GM21717 (cell line): Measurements from ENCODE around the gene OAS3.
A peak's percentile ranks its signal among the peaks of the same experiment; 100 is the strongest.
"Not testable (repeated sequence)": the region's sequence is repeated elsewhere in the genome, so short reads cannot be mapped to it uniquely, and the experiment has no call there.

Experiments
- ATAC-seq: cut with Tn5 transposase; IDR thresholded peaks from one replicate; pipeline ENCODE4 v1.9.1; 2021; ENCODE audit warnings: mild to moderate bottlenecking, moderate library complexity; ENCODE audit not compliant: unreplicated experiment

The OAS3 gene

GRCh38 chr12:112979041-112979680 is 40.9 kb downstream of the OAS3 start:
- peak; percentile 33 for ATAC-seq

DNA sequence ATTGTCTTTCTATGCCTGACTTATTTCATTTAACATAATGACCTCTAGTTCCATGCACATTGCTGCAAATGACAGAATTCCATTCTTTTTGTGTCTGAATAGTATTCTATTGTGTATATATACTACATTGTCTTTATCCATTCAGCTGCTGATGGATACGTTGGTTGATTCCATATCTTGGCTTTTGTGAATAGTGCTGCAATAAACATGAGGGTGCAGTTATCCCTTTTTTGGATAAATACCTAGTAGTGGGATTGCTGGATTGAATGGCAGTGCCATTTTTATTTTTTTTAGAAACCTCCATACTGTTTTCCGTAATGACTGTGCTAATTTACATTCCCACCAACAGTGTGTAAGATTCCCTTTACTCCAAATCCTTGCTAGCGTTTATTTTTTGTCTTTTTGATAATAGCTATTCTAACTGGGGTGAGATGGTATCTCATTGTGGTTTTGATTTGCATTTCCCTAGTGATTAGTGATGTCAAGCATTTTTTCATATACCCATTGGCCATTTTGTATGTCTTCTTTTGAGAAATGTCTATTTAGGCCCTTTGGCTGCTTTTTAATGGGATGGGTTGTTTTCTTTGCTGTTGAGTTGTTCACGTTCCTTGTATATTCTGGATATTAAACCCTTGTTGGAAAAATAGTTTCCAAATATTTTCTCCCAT is 42.4 kb downstream of the OAS3 start:
- no peak for ATAC-seq

DNA sequence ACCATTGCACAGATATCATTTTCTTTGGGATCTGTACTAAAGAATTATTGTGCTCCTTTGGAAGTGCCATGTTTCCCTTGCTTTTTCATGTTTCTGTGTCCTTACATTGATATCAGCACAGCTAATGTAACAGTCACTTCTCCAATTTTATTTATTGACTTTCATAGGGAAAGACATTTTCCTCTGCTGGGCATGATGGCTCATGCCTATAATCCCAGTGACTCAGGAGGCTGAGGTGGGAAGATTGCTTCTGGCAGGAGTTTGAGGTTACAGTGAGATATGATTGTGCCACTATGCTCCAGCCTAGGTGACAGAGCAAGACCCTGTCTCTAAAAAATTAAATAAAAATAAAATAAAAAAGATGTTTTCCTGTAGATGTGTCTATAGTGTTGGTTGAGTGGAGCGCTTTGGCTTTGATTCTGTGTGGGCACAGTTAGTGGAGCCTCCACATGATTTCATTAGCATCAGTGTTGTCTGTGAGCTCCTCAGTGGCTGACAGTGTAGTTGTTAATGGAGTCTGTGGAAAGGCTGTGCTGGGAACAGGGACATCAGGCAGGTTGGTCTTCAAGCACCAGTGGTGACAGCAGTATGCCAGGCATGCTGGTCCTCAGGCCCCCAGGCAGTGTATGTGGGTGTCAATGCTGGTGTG is 47.5 kb downstream of the OAS3 start:
- no peak for ATAC-seq

DNA sequence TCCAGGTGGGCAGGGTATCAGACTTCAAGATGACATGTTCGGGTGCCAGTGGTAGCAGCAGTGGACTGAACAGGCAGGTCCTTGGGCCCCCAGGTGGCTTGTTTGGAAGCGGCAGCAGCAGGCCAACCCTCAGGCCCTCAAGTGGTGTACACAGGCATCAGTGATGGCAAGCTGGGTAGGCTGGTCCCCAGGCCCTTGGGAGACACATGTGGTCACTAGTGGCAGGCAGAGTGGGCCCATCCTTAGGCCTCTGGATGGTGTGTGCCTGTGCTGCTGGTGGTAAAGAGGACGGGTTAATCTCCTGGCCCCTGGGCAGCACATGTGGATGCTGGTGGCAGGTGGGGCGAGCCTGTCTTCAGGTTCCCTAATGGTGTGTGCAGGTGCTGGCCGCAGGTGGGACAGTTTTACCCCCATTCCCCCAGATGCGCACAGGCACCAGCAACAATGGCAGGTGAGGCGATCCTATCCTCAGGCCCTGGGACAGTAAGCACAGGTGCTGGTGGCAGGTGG is 48.1 kb downstream of the OAS3 start:
- ATAC-seq = no peak

DNA sequence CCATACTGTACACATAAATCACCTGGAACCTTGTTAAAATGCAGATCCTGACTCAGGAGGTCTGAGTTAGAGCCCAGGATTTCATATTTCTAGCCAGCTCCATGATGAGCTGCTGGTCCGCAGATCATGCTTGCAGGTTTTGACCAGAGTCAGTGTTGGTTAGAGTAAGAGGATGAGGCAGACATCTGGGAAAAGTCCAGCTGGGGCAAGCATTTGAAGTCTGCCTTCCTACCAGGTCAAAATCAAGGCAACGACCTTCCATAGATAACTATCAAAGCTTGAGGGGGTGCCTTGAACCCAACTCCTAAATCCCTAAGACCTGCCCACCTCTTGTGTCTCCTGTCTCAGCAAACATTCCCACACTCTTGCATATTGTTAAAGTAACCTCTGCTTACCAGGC is 49.3 kb downstream of the OAS3 start:
- ATAC-seq = no peak

DNA sequence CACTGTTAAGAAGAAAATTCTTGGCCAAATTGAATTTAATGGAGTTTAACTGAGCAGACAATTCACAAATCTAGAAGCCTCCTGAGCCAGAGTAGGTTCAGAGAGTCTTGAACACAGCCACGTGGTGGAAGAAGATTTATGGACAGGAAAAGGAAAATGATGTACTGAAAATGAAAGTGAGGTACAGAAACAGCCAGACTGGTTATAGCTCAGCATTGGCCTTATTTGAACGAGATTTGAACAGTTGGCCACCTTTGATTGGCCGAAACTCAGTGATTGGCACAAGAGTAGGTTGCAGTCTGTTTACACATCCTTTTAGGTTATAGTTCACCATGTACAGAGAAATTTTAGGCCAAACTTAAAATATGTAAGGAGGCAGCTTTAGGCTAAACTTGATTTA is 50.0 kb downstream of the OAS3 start:
- ATAC-seq = no peak

DNA sequence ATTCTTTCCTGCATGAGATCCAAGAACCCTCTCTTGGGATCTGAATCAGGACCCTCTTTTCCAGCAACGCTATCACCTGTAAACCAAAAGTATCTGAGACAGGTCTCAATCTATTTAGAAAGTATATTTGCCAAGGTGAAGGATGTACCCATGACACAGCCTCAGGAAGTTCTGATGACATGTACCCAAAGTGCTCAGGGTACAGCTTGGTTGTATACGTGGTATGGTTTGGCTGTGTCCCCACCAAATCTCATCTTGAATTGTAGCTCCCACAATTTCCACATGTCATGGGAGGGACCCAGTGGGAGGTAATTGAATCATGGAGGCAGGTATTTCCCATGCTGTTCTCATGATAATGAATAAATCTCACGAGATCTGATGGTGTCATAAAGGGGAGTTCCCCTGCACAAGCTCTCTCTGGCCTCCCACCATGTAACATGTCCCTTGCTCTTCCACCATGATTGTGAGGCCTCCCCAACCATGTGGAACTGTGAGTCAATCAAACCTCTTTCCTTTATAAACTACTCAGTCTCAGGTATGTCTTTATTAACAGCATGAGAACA is 50.6 kb downstream of the OAS3 start:
- not testable (repeated sequence) for ATAC-seq

DNA sequence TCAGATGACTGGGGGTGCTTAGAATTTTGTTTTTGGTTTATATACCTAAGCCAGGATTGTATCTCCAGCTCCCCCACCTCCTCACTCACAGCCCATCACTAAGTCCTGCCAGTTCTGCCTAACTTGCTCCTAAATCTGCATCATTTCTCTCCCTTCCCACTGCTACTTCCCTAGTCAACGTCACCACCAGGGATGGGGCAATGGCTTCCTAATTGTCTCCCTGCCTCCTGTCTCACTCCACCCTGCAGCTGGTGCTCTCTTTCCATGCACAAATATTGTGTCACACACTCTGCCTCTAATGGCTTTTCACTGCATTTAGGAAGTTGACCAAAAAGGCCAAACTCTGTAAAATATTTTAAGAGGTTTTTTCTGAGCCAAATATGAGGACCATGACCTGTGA is 51.5 kb downstream of the OAS3 start:
- ATAC-seq = no peak

DNA sequence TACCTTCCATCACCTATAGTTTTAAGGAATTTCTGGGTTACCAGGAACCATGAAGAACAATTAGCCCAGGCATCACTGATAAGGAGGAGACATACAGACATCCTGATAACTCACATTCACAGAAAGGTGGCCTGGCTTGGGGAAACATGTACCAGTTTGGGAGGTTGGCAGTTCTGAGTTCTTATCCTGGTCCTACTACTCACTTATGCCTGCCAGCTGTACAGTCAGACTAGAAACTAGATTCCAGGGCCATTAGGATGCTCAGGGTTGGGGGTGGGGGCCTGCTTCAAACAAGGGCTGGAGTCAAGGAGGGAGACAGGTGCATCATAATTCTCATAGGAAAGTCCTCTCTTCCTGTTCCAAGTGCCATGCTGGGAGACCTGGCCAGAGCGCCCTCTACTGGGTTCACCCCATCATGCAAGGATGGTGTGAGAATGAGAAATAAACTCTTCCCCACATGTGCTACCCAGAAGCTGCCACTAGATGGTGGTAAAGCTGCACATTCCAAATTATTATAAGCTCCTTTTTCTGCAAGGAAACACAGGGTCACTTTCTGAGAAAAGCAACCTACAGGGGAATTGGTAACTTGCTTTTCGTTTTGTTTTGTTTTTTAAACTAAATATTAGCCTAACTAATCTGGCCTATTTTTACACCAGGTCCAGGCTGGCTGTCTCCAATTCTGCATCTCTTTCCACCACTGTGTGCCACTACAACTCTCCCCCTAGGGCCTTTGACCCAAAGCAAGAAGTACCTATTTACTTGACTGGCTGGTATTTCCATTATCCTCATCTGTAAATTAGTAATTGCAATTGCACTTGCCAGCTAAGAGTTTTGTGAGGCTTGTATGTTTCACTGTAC is 54.5 kb downstream of the OAS3 start:
- no peak for ATAC-seq

GRCh38 chr12:112995008-112995407 is 56.7 kb downstream of the OAS3 start:
- no peak for ATAC-seq

- ATAC-seq = no peak
Observed at GRCh38 chr12:112996501-112996900, 58.2 kb downstream of the OAS3 start.

DNA sequence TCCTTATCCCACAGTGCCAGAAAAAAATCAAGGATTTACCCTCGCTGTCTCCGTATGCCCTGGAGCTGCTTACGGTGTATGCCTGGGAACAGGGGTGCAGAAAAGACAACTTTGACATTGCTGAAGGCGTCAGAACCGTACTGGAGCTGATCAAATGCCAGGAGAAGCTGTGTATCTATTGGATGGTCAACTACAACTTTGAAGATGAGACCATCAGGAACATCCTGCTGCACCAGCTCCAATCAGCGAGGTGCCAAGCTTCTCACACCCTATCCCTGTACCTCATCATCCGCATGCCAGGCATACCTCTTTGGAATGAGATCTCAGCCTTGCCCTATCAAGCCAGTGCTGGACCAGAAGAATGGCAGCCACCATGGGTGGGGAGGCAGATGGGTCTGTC is 59.2 kb downstream of the OAS3 start:
- ATAC-seq = no peak

DNA sequence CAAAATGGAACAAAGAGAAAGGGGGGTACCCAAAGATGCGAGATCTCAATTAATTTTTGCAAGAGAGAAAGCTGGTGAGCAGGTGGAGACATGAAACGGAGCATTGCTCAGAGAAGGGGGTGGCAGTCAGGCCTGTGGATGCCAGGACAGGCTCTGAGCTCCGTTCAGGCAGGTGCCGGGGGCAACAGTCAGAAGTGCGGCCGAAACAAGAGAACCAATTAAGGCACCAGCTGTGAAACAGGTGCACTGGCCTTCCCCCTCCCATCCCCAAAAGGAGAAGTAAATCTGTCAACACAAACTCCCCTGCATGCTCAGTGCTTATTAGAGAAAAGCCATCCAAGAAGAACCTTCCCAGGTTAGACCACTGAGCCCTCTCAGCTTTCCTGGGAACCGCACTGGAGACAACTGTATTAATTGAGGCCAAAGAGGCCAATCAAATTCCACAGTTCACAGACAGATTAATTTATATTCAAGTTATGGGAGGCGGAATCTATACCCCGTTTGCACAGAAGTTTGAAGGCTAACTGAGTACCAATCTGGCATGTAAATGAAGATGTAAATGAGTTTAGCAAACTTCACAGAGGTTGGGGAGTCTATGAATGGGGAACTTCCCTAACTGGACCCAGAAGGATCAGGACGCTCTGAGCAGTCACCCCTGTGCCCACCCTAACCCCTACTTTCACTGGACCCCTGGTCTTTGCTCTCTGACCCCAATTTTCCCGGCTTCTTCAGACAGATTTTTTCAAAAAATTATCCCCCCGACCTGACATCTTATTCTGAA is 60.9 kb downstream of the OAS3 start:
- peak; percentile 94 for ATAC-seq

DNA sequence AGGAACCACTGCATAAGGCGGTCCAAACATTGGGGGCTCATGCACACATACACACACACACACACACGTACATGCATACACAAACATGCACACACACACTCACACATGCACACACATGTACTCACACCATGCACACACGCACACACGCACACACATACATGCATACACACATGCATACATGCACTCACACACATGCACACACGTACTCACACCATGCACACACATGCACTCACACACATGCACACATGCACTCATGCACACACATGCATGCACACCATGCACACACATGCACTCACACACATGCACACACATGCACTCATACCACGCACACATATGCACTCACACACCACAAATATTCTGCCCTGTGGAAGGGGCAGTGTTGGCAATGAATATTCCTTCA is 62.2 kb downstream of the OAS3 start:
- no peak for ATAC-seq

- no peak for ATAC-seq
Observed at GRCh38 chr12:113002155-113002554, 63.9 kb downstream of the OAS3 start.

DNA sequence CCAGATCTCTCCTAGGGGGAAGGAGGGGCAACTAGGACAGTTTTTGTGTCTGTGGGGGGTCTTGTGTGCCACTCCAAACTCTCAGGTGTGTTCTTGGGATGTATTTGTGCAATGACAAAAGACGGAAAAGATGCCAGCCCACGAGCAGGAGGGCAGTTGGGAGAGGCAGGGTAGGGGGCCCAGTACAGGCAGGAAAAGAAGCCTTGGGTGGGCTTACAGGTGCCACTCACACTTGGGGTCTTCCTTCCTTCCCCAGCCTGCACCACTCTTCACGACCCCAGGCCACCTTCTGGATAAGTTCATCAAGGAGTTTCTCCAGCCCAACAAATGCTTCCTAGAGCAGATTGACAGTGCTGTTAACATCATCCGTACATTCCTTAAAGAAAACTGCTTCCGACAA is 64.4 kb downstream of the OAS3 start:
- no peak for ATAC-seq

DNA sequence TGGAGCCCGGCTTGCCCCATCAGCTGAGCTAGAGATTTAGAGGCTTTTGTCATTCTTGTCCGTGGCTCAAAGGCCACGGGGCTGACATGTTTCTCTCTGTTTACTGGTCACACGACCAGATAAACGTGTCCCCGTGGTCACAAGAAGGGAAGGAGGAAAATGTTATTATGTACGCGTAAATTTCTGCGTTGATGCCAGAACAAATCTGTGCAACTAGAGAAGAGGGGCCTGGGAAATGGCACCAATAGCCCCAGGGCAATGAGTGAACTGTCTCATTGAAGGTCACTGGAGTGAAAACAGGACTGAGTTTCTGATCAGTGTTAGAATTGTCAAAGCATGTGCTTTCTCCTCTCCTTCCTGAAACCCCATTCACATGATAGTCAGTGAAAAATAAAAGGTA is 65.4 kb downstream of the OAS3 start:
- ATAC-seq = no peak

DNA sequence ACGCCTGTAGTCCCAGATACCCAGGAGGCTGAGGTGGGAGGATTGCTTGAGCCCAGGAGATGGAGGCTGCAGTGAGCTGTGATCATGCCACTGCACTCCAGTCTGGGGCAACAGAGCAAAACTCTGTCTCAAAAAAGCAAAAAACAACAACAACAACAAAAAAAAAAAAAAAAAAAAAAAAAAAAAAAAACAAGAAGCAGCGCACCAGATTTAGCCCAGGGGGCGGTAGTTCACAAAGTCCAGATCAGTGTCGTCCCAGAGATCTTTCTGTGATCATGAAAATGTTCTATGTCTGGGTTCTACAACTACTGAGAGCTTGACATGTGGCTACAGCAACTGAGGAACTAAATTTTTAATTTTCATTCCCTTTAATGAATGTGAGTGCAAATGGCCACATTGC is 67.5 kb downstream of the OAS3 start:
- no peak for ATAC-seq

GRCh38 chr12:113006206-113006605 is 67.9 kb downstream of the OAS3 start:
- ATAC-seq = no peak

GRCh38 chr12:113006641-113007040 is 68.4 kb downstream of the OAS3 start:
- no peak for ATAC-seq
